GM18499 (cell line): Measurements from ENCODE around the gene DAPK2.

Experiments used
- ATAC-seq: cut with Tn5 transposase; IDR thresholded peaks from one replicate; pipeline ENCODE4 v1.9.1; 2021; ENCODE audit warnings: moderate number of reproducible peaks; ENCODE audit not compliant: insufficient read depth, unreplicated experiment

Gene DAPK2

DNA sequence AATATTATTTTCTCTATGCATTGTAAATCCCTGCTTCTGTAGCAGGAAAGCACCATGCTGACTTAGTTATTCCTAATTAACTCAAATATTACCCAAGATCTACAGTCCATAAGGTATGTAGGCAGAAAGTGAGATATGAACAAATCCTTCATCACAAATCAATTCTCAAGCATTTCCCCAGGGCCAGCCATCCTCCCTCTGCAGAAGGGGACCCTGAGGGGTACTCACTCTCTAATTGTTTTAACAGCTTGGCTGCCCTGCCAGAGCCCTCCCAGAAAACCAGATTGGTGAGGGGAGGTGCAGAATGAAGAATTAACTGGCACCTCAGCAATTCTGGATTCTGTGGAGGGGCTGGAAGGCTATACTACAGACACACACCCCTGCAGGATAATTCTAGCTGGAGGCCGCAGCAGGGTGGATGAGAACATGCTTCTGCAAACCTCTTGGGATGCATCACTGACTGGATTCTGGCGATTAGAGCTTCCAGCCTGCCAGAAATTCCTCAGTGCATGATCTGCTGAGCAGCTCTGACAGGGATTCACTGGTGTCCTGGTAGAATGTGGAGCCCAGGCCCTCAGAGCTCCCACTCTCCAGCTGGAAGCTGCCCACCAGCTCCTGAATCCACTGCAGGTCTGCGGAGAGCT, 123.9 kb downstream of the DAPK2 start:
- no peak for ATAC-seq

DNA sequence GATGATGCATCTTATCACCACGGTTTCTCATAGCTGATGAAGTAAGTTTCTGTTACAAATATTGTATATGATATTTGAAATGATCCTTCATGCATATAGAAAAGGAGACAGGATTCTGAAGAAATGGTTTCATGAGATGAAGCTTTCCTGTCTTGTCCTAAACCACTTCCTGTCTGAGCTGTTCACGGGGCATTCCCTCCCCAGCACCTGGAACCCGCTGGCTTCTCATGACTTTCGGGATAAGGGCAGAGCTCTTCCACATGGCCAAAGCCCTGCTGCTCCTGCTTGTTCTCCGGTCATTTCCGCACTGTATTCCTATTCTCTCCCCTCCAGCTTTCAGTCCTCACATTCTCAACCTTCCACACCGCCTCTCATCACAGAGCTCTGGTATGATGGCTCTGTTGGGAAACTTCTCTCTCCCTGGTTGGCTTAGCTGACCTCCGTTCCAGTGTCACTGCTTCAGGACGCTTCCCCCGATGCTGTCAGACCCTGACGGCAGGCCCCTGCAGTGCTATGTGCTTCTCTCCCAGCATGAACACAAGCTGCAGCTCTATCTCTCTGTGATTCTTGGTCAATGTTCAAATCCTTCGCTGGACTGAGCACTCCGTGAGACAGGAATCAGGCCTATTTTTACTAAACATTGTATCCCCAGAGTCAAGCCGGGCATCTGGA, 125.6 kb downstream of the DAPK2 start:
- no peak for ATAC-seq

DNA sequence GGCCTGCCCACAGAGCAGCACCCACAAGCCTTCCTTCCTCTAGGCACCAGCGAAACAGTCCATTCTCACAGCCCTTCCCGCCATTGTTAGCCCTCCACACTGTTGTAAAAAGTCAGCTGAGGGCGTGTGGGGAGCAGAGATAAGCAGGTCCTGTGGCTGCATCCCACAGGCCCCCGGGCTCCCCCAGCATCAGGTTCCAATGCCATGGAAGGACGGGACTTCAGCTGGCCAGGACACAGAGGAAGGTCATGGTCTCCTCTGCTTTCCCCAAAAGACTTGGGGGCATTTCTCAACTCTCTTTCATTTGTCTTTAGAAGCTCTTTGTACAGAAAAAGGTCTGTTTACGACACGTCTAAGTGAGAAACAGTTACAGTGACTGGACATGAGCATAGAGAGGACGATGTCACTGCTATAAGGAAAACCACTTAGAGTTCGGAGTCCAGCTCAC, 127.4 kb downstream of the DAPK2 start:
- no peak for ATAC-seq

DNA sequence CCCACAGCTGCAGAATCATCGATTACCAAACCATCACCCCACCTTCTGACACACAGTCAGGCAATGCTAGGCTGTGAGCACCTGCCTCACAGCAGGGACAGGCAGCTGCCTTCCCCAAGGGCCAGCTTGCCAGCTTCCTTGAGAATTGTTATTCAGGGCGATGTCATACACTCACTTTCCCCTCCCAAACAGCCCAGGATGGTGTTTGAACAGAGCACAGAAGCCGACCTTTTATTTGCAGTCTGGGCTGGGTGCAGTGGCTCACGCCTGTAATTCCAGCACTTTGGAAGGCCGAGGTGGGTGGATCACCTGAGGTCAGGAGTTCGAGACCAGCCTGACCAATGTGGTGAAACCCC, 128.0 kb downstream of the DAPK2 start:
- no peak for ATAC-seq

DNA sequence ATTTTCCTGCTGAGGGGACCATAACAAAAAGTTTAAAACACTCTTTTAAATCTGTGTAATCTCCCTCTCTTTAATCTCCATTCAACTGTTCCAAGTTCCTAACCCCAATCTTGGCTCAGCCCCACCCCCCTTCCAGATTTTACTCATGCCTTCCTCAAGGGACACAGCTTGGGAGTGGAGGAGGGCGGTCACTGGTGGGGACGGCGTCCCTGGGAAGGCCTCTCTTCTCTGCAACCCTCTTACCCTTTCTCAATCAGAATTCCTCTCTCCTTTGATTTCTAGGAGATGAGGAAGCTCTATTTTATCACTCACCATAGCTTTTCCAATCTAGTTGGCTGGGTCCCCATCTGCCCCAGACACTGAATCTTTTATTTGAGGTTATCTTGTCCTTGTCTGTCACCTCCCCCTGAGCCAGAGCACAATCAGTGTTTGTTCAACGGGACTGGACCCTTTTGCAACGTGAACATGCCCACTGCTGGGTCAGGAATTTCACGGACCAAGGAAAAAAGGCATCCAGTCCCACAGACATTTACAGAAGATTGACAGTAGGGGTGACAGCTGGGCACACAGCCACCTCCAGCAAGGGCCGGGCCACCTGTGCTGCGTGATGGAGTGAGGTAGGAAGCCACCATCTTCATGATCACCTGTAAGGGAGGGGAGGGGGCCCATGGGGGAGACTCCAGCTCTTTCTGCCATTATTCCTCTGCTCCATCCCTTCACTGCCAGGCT, 128.5 kb downstream of the DAPK2 start:
- no peak for ATAC-seq

DNA sequence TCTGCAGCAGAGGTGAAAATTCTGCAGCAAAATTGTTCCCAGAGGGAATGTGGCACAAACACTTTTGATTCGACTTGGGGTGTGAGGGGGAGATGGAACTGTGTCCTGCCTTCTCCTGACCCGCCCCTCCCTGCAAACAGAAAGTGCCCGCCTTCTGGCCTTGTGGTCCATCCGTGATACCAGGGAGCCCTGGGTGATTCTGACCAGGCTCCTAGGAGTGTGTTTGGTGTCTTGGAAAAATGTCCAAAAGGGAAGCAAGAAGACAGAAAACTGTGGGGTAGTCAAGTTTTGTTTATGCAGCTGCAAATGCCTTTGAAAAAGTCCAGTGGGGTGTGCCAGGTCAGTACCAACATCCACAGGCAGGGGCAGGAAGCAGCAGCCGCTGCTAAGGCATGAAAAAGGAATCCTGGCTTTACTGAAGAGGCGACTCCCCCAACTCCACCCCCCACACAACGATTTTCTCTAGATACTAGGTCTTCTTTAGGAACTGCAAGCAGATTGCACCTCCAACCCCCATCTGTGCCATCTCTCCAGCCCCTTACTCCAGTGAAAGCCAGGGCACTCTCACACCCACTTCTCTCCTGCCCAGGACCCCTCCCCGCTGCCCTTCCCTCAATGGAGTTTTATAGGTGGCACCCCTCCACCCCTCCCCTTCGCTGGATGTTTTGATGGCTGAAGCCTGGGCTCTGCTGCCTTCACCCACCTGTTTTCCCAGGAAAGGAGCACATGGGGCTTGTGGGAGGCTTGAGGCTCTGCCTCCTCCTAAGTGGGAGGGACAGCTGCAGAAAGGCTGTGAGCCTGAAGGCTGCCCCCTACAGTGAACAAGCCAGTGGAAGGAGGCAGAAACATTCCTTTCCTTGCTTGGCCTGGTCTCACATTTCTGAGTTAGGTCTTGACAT, 130.2 kb downstream of the DAPK2 start:
- no peak for ATAC-seq

DNA sequence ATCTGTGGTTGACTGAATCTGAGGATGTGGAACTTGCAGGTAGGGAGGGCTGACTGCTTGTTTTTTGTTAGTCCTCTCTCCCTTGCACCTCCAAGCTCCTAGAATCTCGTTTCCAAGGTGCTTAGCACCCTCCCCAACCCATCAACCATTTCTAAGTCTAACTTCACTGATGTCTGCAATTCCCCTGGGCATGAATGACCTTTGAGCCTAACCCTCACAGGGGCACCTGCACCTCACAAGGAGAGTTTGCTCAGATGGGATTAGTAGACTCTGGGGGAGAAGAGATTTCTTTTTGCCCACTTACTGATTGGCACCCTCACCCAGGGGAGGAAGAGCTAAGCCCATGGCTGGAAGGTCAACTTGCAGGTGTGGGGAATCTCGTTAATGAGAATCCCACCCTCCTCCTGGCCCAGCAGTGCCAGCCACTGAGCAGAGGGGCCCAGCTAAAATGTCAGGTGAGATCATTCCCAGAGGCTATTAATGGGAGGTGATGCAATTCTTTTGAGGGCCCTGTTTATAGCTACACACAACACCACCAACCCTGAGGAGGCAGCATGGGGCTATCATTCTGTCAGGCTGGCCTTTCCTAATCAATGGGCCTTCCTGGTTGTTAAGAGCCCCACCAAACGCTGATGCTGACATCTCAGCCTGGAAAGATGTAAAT, 130.9 kb downstream of the DAPK2 start:
- no peak for ATAC-seq

DNA sequence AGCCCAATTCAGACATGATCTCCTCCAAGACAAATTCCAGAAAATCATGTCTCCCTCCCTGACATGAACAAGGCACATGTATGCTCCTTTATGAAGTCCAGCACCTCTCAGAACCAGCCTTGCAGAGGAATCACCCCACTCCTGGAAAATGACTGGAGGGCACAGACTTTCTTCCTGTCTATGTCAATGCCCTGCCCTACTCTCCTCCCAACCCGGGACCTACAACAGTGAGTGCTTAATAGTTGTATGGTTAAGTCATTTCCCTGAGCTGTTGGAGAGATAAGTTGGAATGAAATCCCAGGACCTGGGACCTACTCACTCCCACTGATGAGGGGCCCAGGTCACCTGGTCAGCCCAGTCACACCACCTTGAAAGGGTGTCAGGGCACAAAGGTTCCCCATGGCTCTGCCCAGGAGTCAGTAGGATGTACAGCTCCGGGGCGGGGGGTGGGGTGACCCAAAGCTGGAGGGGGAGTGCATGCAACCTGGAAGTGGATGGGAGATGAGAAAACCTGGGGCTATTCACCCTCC, 132.4 kb downstream of the DAPK2 start:
- ATAC-seq = no peak

DNA sequence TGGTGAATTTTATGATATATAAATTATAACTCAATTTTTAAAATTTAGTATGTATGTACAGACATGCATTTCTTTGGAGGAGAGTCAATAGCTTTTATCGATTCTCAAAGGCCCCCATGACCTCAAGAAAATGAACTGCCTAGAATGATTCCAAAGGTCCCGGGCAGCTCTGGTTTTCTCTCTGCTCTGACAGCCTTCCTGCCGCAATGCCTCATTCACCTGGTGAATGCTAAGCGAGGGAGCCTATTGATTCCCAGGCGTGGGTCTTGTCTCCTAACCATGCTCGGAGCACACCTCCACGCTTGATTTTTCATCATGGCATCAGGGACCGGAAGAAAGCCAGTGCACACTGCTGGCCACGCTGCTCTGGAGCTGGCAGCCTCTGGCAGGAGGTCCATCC, 132.9 kb downstream of the DAPK2 start:
- no peak for ATAC-seq

DNA sequence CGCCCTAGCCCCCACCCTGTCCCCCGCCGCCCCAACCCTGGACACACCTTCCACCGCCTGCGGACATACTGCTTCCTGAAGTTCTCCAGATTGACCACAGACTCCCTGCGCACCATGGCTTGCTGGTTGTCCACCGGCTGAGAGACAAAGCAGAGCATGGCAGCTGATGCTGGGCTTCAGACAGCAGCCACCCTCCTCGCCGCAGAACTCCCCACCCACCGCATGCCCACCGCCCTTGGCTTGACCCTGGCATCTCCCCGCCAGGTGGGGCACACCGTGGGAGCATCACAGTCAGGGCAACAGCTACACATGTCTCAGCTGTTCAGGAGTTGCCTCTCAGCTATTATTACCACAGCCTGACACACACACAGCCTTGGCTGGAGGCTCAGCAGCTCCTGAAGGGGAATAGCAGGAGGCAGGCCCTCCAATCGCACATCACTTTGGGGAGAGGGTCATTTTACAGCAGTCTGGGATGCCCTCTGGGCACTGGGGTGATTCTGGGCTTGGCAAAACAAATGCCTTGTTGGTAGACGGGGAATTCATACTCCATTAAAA, 134.1 kb downstream of the DAPK2 start:
- no peak for ATAC-seq

DNA sequence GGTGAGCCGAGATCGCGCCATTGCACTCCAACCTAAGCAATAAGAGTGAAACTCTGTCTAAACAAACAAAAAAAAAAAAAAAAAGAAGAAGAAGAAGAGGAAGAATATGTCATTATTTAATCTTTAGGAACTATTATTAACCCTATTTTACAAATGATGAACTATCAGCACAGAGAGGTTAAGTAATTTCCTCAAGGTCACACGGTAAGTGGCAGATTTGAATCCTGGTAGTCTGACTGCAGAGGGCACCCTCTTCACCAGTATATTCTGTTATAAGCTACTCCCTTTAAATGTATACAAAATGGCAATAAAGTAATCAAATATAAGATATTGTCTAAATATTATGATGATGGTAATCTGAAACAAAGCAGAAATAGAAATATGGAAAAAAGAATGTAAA, 135.1 kb downstream of the DAPK2 start:
- no peak for ATAC-seq

DNA sequence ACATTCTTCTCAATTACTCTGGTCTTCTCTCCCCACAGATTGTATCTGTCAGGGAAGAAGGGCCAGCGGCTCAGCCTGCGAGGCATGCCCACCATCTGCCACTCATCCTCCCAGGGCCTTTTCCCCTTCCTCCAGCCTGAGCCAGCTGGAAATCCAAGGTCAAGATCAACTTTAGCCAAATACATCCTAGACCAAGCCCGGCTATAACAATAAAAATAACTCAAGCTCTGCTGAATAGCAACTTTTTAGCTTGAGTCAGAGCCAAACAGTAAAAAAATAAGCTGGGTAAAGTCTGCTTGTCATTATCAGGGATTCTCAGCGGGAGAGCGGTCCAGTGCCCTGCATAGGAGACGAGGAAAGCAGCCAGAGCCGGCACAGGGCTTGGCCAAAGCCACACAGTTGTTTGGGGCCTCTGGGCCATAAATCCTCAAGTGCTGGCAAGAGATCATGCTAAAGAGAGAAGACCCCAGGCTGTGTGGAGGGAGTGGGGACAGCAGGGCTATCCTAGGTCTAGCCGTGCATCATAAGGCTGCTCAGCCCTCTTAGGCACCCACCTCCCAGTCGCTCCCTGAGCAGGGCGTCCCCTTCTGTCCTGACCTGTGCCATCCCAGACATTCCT, 136.4 kb downstream of the DAPK2 start:
- no peak for ATAC-seq

DNA sequence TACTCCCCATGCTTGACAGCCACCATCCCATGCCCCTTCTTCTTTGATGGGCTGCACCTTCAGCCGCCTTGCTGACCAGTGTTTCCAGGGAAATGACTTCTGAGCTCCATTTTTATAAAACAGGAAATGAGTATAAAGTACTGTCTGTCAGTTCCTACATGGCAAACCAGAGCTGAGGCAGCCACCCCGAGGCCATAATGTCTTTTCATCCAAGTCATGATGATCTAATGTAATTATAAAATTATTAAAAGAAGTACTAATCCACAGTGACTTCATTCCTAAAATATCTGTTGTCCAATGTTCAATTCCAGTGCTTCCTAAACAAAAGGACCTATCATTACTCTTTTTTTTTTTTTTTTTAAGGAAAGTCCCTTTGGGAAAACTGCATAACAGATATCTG, 137.3 kb downstream of the DAPK2 start:
- ATAC-seq = no peak

DNA sequence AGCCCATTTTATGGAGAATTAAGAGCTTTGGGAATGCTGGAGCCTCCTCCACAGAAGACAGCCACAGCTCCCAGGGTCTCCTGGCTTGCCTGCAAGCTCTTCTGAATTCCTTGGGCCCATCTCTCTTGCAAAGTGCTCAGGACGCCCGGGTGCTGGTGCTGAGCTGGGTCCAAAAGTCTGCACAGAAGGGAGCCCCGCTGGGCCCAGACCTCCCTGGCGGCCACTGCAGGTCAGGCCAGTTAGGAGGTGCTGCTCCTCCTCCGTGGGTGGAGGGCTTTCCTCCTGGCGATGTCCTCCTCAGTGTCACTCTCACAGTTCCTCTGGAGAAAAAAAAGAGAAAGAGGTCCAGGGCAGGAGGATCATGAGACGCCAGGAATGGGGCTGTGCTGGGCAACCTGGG, 138.0 kb downstream of the DAPK2 start:
- ATAC-seq = no peak

DNA sequence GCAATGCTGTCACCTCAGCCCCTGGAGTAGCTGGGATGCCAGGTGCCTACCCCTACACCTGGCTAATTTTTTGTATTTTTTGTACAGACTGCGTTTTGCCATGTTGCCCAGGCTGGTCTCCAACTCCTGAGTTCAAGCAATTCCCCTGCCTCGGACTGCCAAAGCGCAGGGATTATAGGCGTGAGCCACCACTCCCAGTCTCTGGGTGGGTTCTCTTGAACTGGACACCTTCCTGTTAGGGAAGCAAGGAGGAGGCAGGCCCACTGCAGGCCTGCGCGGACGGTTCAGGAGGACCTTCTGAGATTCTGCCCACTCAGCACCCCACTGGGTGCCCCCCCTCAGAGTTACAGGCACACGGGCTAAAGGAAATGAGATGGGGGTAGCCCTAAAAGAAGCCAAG, 138.8 kb downstream of the DAPK2 start:
- no peak for ATAC-seq

DNA sequence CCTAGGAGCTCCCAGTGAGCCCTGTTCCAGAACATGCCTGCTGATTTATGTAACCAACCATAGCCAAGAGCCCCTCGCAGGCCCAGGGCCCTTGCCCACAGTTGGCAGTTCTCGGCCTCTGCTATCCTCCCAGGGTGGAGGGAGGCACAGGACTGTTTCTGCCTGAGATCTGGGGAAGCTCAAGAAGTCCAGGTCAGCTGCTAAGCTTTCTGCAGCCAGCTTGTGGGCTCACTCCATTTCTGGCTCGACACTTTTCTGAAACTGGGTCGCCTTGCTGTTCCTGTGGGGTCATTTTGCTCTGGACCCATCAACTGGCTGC, 140.1 kb downstream of the DAPK2 start:
- no peak for ATAC-seq

DNA sequence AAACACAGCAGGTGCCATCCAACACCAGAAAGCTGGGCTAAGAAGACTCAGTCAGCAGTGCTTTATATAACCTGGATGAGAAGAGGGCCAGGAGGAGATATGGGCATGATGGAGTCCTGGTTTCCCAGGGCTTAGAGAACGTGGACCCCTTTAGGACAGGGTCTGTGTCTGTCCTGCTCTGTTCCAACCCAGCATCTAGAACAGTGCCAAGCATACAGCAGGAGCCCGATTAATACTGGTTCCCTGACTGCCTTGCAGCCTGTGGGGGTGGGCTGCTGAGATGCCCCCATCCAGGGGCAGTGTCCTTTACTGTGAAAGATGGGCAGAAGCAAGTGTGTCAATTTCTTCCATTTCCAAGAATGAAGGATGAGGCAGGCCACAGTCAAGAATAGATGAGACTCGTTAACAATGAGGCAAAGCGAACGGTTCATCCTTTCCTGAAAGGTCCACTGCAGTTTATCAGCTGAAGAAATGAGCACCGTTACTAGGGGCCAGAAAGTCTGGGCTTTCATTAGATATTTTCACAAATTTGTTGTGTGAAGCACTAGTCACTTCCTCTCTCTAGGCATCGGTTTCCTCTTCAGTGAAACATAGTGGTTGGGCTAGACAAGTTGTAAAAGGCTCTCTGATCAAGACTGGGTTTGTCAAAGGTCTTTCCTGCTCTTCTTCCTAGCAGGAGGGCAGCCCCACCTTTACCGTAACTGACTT, 140.6 kb downstream of the DAPK2 start:
- no peak for ATAC-seq

DNA sequence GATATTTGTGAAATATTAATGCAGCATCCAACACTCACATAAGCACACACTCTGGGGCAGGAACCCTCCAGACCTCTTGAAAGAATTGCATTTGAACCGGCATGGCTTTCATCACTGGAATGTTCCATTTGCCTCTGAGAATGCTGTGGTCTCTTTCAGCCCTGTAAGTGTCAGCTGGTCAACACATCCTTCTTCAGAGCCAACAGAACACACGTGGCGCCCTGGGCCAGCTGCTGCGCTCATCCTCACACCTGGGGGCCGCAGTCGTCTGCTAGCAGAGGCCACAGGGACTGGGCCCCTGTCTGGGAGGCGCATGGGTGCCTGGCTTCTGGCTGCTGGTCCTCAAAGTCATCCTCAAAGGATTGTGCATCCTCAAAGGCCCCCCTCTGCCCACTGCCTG, 141.2 kb downstream of the DAPK2 start:
- ATAC-seq = no peak

DNA sequence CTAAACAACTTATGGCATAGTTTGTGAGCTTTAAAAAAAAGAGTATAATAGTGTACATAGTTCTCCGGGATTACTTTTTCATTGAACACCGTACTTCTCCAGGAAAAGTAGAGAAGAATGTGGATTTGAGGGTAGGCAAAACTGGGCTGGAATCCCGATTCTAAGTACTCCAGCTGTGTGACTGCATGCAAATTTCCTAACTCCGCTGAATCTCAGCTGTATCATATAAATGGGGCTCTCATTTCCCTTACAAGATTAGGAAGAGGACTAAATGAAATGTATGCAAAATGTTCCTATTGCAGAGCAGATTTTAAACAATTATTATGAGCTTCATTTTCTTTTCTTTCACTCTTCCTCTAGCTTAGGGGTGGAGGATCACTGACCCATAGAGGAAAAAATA, 142.2 kb downstream of the DAPK2 start:
- ATAC-seq = no peak
